Neural crest cell (in vitro differentiated cells): ENCODE data around the gene IGFBP5. TPM values are rescaled to one million over a fixed set of nuclear protein-coding genes. Genes with fewer than 3 reads are reported as not detected.

Experiments
- DNase-seq: peaks from one replicate; pipeline ENCODE4 v3.0.0; 2021; ENCODE audit warnings: low read depth, mixed read lengths, low spot score
- H3K27ac Mint-ChIP-seq: one replicate; pipeline ENCODE4 v1.8.0; 2021; ENCODE audit warnings: mild to moderate bottlenecking, mixed read lengths; ENCODE audit not compliant: unreplicated experiment
- H3K27me3 Mint-ChIP-seq: 2 replicates; pipeline ENCODE4 v1.8.0; 2021; ENCODE audit warnings: low read depth, mild to moderate bottlenecking, mixed read lengths
- H3K36me3 Mint-ChIP-seq: 2 replicates; pipeline ENCODE4 v1.8.0; 2021; ENCODE audit warnings: low read depth, mild to moderate bottlenecking, mixed read lengths
- H3K4me1 Mint-ChIP-seq: 2 replicates; pipeline ENCODE4 v1.8.0; 2021; ENCODE audit warnings: mixed read lengths
- H3K4me3 Mint-ChIP-seq: one replicate; pipeline ENCODE4 v1.8.0; 2021; ENCODE audit warnings: mild to moderate bottlenecking, mixed read lengths
- H3K9me3 Mint-ChIP-seq: 2 replicates; pipeline ENCODE4 v1.8.0; 2021; ENCODE audit warnings: mixed read lengths
- total RNA-seq: library from RNA; stranded (reverse); gene quantifications from 2 replicates; pipeline ENCODE4 v1.2.1, GENCODE V29; 2021
- TF ChIP-seq, protein P1 (sequence below): fragments of 200-600 bp; sonication (generic); conservative IDR thresholded peaks from 2 replicates; pipeline ENCODE4 v1.5.0; 2021; ENCODE audit warnings: antibody characterized with exemption, mild to moderate bottlenecking

The IGFBP5 gene
- total RNA-seq, 1 donor from 2014 or later = 140 TPM

- Mint-ChIP-seq H3K36me3 (no peaks in the 10 kb centered on the region), H3K4me3 (peak overlapping the region; percentile 91), H3K27me3 (no peaks in the 10 kb centered on the region), H3K9me3 (no peaks in the 10 kb centered on the region), H3K4me1 (peaks cover 51% of the 10 kb centered on the region), H3K27ac (peak overlapping the region; percentile 69)
- TF ChIP-seq, protein P1, sequence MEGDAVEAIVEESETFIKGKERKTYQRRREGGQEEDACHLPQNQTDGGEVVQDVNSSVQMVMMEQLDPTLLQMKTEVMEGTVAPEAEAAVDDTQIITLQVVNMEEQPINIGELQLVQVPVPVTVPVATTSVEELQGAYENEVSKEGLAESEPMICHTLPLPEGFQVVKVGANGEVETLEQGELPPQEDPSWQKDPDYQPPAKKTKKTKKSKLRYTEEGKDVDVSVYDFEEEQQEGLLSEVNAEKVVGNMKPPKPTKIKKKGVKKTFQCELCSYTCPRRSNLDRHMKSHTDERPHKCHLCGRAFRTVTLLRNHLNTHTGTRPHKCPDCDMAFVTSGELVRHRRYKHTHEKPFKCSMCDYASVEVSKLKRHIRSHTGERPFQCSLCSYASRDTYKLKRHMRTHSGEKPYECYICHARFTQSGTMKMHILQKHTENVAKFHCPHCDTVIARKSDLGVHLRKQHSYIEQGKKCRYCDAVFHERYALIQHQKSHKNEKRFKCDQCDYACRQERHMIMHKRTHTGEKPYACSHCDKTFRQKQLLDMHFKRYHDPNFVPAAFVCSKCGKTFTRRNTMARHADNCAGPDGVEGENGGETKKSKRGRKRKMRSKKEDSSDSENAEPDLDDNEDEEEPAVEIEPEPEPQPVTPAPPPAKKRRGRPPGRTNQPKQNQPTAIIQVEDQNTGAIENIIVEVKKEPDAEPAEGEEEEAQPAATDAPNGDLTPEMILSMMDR = no peak
- DNase-seq = peak; percentile 84
Observed at GRCh38 chr2:216692636-216693413, 2.5 kb downstream of the IGFBP5 start.

GRCh38 chr2:216690853-216691741 is 4.3 kb downstream of the IGFBP5 start:
- Mint-ChIP-seq H3K4me3 (peak overlapping the region; percentile 80), H3K36me3 (no peaks in the 10 kb centered on the region), H3K27ac (peak overlapping the region; percentile 90), H3K9me3 (no peaks in the 10 kb centered on the region), H3K4me1 (peaks cover 51% of the 10 kb centered on the region), H3K27me3 (no peaks in the 10 kb centered on the region)
- TF ChIP-seq, protein P1 = no peak
- peak; percentile 54 for DNase-seq

DNA sequence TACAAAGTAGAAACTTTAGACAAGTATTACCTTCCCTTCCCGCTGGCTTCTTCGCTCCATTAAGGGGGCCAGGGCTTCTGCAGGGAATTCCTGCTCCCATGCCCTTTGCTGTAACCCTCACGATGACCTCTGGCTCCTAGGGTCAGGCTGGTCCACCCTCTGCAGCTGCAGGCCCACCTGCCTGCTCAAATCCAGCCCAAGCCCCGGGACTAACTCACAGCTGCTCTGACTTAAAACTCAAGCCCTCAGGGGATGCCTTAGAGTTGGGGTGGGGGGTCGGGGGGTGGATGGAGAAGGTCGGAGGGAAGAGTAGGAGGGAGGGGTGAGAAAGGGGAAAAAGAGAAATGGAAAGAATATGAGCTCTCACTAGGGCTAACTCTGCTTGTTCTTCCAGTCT is 4.9 kb downstream of the IGFBP5 start:
- no peaks in the 10 kb centered on the region for H3K27me3 Mint-ChIP-seq
- TF ChIP-seq, protein P1 = no peak
- H3K4me1 Mint-ChIP-seq = peaks cover 55% of the 10 kb centered on the region
- H3K36me3 Mint-ChIP-seq = peaks cover 3% of the 10 kb centered on the region
- H3K4me3 Mint-ChIP-seq = peak overlapping the region; percentile 80
- no peaks in the 10 kb centered on the region for H3K9me3 Mint-ChIP-seq
- H3K27ac Mint-ChIP-seq = peak overlapping the region; percentile 79
- no peak for DNase-seq

DNA sequence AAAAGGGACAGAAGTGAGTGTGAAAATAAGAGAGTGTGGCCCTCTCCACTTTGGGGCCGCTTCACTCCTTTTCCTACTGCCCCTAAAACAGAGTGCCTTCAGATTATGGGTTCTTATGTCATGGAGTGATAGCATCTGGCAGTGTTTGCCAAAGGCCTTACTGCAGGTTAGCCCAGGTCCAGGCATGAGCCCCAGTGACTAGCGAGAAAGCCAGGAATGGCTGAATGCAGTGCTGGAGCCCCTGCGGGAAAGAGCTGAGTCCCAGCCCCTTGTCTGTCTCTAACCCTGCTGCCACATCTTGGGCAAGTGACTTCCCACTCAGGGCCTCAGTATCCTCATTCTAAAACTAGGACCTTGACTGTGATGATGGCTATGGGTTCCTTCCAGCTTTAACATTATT is 6.0 kb downstream of the IGFBP5 start:
- Mint-ChIP-seq H3K4me3 (peak overlapping the region; percentile 82), H3K27ac (no peak overlapping the region), H3K36me3 (peaks cover 3% of the 10 kb centered on the region), H3K27me3 (no peaks in the 10 kb centered on the region), H3K9me3 (no peaks in the 10 kb centered on the region), H3K4me1 (peaks cover 57% of the 10 kb centered on the region)
- DNase-seq = no peak
- TF ChIP-seq, protein P1 = no peak

DNA sequence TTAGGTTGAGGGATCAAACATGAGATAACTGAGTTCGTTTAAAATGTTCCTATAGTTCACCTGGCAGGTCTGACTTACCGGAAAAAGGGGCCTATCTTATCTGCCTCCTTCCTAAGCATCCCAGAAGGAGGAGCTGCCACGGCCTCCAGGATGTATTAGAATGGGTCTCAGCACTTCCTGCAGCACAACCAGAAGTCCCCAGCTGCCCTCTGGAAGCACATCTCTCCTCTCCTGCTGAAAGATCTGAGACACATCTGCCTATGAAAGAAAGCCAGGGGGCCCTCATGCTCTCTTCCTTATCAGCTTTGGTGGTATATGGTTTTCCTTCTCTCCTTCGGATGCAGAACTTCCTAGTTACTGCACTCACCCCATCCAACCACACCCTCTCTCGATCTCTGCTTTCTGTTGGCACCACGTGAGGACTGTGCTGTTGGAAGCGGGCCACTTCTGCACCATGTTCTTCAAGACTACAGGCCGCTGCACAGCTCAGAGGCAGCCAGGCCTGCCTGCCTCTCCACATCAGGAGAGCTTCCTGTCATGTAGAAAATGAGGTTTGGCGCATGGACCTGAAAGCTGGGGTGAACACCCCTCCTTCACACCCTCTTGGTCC is 6.5 kb downstream of the IGFBP5 start:
- Mint-ChIP-seq H3K4me3 (peak overlapping the region; percentile 82), H3K9me3 (no peaks in the 10 kb centered on the region), H3K36me3 (peaks cover 3% of the 10 kb centered on the region), H3K27ac (no peak overlapping the region), H3K4me1 (peaks cover 62% of the 10 kb centered on the region), H3K27me3 (no peaks in the 10 kb centered on the region)
- DNase-seq = no peak
- TF ChIP-seq, protein P1 = no peak
